Stimulated activated CD4-positive, alpha-beta T cell treated with anti-CD3 and anti-CD28 coated beads, Interleukin-12 subunit alpha, Interleukin-12 subunit beta, amount 100 ng/mL, for 48 hours (primary cell): ENCODE data around the gene CHORDC1.
"Not testable (repeated sequence)": the region's sequence is repeated elsewhere in the genome, so short reads cannot be mapped to it uniquely, and the experiment has no call there.

Source experiments
- DNase-seq, 3 donors: peaks; one replicate each; pipeline ENCODE4 v3.0.0-alpha.2; 2020; ENCODE audit warnings: low read depth in 2 of 3, low spot score in 1 of 3

Gene CHORDC1

GRCh38 chr11:90218606-90219005 lies 4.2 kb downstream of the CHORDC1 start:
- no peak for DNase-seq

- no peak for DNase-seq
These were observed 6.2 kb downstream of the CHORDC1 start for GRCh38 chr11:90216611-90217010.

- no peak for DNase-seq
These were observed 9.5 kb downstream of the CHORDC1 start for GRCh38 chr11:90213322-90213721.

GRCh38 chr11:90208857-90209256 lies 14.0 kb downstream of the CHORDC1 start:
- no peak for DNase-seq

GRCh38 chr11:90207992-90208391 lies 14.9 kb downstream of the CHORDC1 start:
- DNase-seq, result not testable (repeated sequence)

GRCh38 chr11:90204832-90205646 lies 17.8 kb downstream of the CHORDC1 start:
- DNase-seq, result no peak

GRCh38 chr11:90204407-90204806 lies 18.4 kb downstream of the CHORDC1 start:
- no peak for DNase-seq

- DNase-seq, result no peak
These were observed 20.5 kb downstream of the CHORDC1 start for GRCh38 chr11:90202342-90202741.

GRCh38 chr11:90197377-90197776 lies 25.5 kb downstream of the CHORDC1 start:
- DNase-seq, result no peak

- DNase-seq, result no peak
These were observed 29.8 kb downstream of the CHORDC1 start for GRCh38 chr11:90192869-90193582.

GRCh38 chr11:90189011-90189410 lies 33.8 kb downstream of the CHORDC1 start:
- DNase-seq, result no peak

- DNase-seq, result no peak
These were observed 35.0 kb downstream of the CHORDC1 start for GRCh38 chr11:90187839-90188238.

- DNase-seq, result no peak
These were observed 42.9 kb downstream of the CHORDC1 start for GRCh38 chr11:90179923-90180322.

GRCh38 chr11:90178751-90179150 lies 44.1 kb downstream of the CHORDC1 start:
- DNase-seq, result no peak

GRCh38 chr11:90176069-90176468 lies 46.8 kb downstream of the CHORDC1 start:
- DNase-seq, result no peak

- no peak for DNase-seq
These were observed 51.5 kb downstream of the CHORDC1 start for GRCh38 chr11:90171359-90171758.

- no peak for DNase-seq
These were observed 54.3 kb downstream of the CHORDC1 start for GRCh38 chr11:90168571-90168970.

GRCh38 chr11:90167704-90168103 lies 55.1 kb downstream of the CHORDC1 start:
- DNase-seq, result not testable (repeated sequence)

GRCh38 chr11:90166982-90167573 lies 55.8 kb downstream of the CHORDC1 start:
- not testable (repeated sequence) for DNase-seq
